ENCODE data around the gene CLDN12. TPM values are rescaled to one million over a fixed set of nuclear protein-coding genes. Genes with fewer than 3 reads are reported as not detected.

CLDN12 gene
- total and polyA plus RNA-seq, 2 of the 13 experiments (the other 11 are each of a cell fraction or from before 2014, with no cell fraction given) = 44.1 to 114 TPM

DNA sequence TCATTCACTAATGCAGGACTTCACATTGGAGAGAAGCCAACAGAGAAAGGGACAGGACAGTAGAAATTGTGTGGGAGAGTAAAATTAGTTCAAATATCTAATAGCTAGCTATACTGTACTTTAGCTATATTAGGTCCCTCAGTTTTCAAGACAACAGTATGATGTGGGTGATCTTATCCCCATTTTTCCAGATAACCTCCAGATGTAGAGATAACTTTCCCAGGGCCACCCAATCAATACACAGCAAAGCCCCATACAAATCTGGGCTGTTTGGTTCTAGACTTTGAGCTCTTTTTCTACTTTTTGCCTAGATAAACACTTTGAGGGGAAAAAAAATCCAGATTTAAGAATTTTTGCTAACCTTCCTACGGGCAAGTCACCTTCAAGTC, 482 bp upstream of the CLDN12 start:
- no peak for DNase-seq (ENCODE audit: low spot score)
- BruUV-seq (replicated peaks) = no TSS peak
- ATAC-seq = no peak
- H3K4me2 ChIP-seq (ENCODE audit: low read depth, low read length) = peak overlapping the region; percentile 85
- peaks cover 36% of the 10 kb centered on the region for H3K4me1 ChIP-seq (ENCODE audit: insufficient read depth, low read length)
- H3K27ac ChIP-seq (ENCODE audit: extremely low read length, insufficient read depth, low read length) = peak overlapping the region; percentile 83
- 5% methylated on average over 1 of the region's 1 CpG for WGBS (ENCODE audit: low lambda C conversion rate)
- peaks cover 4 to 6% of the 10 kb centered on the region in 2 experiments; a peak in 2 of 5 replicates for H3K36me3 ChIP-seq (replicated peaks in 1 of 2; ENCODE audit: control insufficient read depth in 1 of 2, insufficient read depth in 2 of 2, low read length in 2 of 2)
- intact Hi-C loops (cut with micrococcal nuclease; ENCODE audit: unreplicated experiment) = loop anchor here (1.0 to 10.0 kb wide), 2 partner anchors 56 to 138 kb away; partner anchors contain the start of gene GTPBP10
- H3K79me2 ChIP-seq (ENCODE audit: insufficient read depth, low read length) = peaks cover 21% of the 10 kb centered on the region
- peak overlapping the region; percentile 67 for H2AFZ ChIP-seq (ENCODE audit: low read length)
- no peaks in the 10 kb centered on the region for H3K9me3 ChIP-seq (ENCODE audit: low read length)
- no peaks in the 10 kb centered on the region for H4K20me1 ChIP-seq (ENCODE audit: insufficient read depth, low read length)
- H3K27me3 ChIP-seq (ENCODE audit: control insufficient read depth in 1 of 2, insufficient read depth in 2 of 2, low read length in 2 of 2) = no peaks in the 10 kb centered on the region; a peak in 1 of 5 replicates
- H3K9ac ChIP-seq (ENCODE audit: insufficient read depth, low read depth, low read length) = peak overlapping the region; percentile 79
- CTCF ChIA-PET (ENCODE audit: low intra/inter-chr PET ratio, low total read pairs) = no interaction called here
- POLR2A ChIA-PET = interaction anchor here (1.1 kb wide), 1 partner anchor 14 kb away, joined by 3 read pairs; no protein-coding TSS in a partner anchor
- no peak for FAIRE-seq
- in situ Hi-C loops (cut with HindIII; ENCODE audit: extremely low pct_ligation_motif_present, low pct_unique_long_range_greater_than_20kb) = no loop called here
- H3K4me3 ChIP-seq (replicated peaks in 1 of 3; ENCODE audit: insufficient read depth in 1 of 3, low read depth in 2 of 3, low read length in 3 of 3) = peak overlapping the region; percentile 67 to 78 (median 68)
- TF ChIP-seq ZNF710 (CRISPR knock-in tag; IDR thresholded peaks at IDR 0.05; ENCODE audit: borderline replicate concordance) = no peak
- no peak for TF ChIP-seq GATA4 (IDR thresholded peaks at IDR 0.05; ENCODE audit: borderline replicate concordance, low read depth)
- no peak for TF ChIP-seq PBX3 (CRISPR knock-in tag; IDR thresholded peaks at IDR 0.05; ENCODE audit: borderline replicate concordance)
- TF ChIP-seq, protein P1, sequence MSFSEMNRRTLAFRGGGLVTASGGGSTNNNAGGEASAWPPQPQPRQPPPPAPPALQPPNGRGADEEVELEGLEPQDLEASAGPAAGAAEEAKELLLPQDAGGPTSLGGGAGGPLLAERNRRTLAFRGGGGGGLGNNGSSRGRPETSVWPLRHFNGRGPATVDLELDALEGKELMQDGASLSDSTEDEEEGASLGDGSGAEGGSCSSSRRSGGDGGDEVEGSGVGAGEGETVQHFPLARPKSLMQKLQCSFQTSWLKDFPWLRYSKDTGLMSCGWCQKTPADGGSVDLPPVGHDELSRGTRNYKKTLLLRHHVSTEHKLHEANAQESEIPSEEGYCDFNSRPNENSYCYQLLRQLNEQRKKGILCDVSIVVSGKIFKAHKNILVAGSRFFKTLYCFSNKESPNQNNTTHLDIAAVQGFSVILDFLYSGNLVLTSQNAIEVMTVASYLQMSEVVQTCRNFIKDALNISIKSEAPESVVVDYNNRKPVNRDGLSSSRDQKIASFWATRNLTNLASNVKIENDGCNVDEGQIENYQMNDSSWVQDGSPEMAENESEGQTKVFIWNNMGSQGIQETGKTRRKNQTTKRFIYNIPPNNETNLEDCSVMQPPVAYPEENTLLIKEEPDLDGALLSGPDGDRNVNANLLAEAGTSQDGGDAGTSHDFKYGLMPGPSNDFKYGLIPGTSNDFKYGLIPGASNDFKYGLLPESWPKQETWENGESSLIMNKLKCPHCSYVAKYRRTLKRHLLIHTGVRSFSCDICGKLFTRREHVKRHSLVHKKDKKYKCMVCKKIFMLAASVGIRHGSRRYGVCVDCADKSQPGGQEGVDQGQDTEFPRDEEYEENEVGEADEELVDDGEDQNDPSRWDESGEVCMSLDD (CRISPR knock-in tag; IDR thresholded peaks at IDR 0.05; ENCODE audit: borderline replicate concordance) = 0 out of 2 replicates have a peak, but pooled peaks have one; percentile 3
- TF ChIP-seq CBX5 (CRISPR knock-in tag; IDR thresholded peaks at IDR 0.05; ENCODE audit: borderline replicate concordance) = no peak
- no peak for TF ChIP-seq REPIN1 (CRISPR knock-in tag; IDR thresholded peaks at IDR 0.05; ENCODE audit: borderline replicate concordance, low read depth)
- no peak for TF ChIP-seq ZNF703 (CRISPR knock-in tag; IDR thresholded peaks at IDR 0.05; ENCODE audit: borderline replicate concordance)
- no peak for TF ChIP-seq SOX6 (IDR thresholded peaks at IDR 0.05)
- no peak for TF ChIP-seq SOX6 (CRISPR knock-in tag; IDR thresholded peaks at IDR 0.05)
- no peak for TF ChIP-seq ZNF235 (CRISPR knock-in tag; IDR thresholded peaks at IDR 0.05; ENCODE audit: borderline replicate concordance)
- TF ChIP-seq ZNF121 (CRISPR knock-in tag; IDR thresholded peaks at IDR 0.05) = no peak
- TF ChIP-seq RXRB (CRISPR knock-in tag; IDR thresholded peaks at IDR 0.05; ENCODE audit: borderline replicate concordance) = no peak
- TF ChIP-seq STAG1 (CRISPR knock-in tag; IDR thresholded peaks at IDR 0.05) = 0 out of 2 replicates have a peak, but pooled peaks have one; percentile 1
- no peak for TF ChIP-seq ZNF282 (IDR thresholded peaks at IDR 0.05; ENCODE audit: partially characterized antibody)
- TF ChIP-seq, protein P2, sequence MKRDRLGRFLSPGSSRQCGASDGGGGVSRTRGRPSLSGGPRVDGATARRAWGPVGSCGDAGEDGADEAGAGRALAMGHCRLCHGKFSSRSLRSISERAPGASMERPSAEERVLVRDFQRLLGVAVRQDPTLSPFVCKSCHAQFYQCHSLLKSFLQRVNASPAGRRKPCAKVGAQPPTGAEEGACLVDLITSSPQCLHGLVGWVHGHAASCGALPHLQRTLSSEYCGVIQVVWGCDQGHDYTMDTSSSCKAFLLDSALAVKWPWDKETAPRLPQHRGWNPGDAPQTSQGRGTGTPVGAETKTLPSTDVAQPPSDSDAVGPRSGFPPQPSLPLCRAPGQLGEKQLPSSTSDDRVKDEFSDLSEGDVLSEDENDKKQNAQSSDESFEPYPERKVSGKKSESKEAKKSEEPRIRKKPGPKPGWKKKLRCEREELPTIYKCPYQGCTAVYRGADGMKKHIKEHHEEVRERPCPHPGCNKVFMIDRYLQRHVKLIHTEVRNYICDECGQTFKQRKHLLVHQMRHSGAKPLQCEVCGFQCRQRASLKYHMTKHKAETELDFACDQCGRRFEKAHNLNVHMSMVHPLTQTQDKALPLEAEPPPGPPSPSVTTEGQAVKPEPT (CRISPR knock-in tag; IDR thresholded peaks at IDR 0.05; ENCODE audit: low read depth) = no peak
- TF ChIP-seq TBX3 (IDR thresholded peaks at IDR 0.05; ENCODE audit: borderline replicate concordance) = no peak

Data from HepG2 (cell line).